Osteocyte (in vitro differentiated cells): ENCODE results near the gene SIT1. TPM values are rescaled to one million over a fixed set of nuclear protein-coding genes. Genes with fewer than 3 reads are reported as not detected.
A peak's percentile ranks its signal among the peaks of the same experiment; 100 is the strongest.

Experiments
- DNase-seq: peaks from one replicate; pipeline ENCODE4 v3.0.0; 2021; ENCODE audit warnings: mixed read lengths; ENCODE audit not compliant: unreplicated experiment; ENCODE audit errors: extremely low spot score
- H3K27ac Mint-ChIP-seq: one replicate; pipeline ENCODE4 v1.8.0; 2021; ENCODE audit warnings: mild to moderate bottlenecking, mixed read lengths; ENCODE audit not compliant: unreplicated experiment
- H3K27me3 Mint-ChIP-seq: one replicate; pipeline ENCODE4 v1.8.0; 2021; ENCODE audit warnings: mixed read lengths; ENCODE audit not compliant: unreplicated experiment
- H3K36me3 Mint-ChIP-seq: one replicate; pipeline ENCODE4 v1.8.0; 2021; ENCODE audit warnings: mixed read lengths; ENCODE audit not compliant: unreplicated experiment
- H3K4me1 Mint-ChIP-seq: one replicate; pipeline ENCODE4 v1.8.0; 2021; ENCODE audit warnings: mixed read lengths; ENCODE audit not compliant: unreplicated experiment
- H3K4me3 Mint-ChIP-seq: one replicate; pipeline ENCODE4 v1.8.0; 2021; ENCODE audit warnings: mild to moderate bottlenecking, moderate library complexity, mixed read lengths; ENCODE audit not compliant: unreplicated experiment
- H3K9me3 Mint-ChIP-seq: one replicate; pipeline ENCODE4 v1.8.0; 2021; ENCODE audit warnings: mixed read lengths; ENCODE audit not compliant: unreplicated experiment
- total RNA-seq: library from RNA; stranded (reverse); gene quantifications from 2 replicates; pipeline ENCODE4 v1.2.1, GENCODE V29; 2021
- TF ChIP-seq, protein P1 (sequence below): fragments of 200-600 bp; sonication (generic); IDR thresholded peaks from 2 replicates; pipeline ENCODE4 v1.5.0; 2021; ENCODE audit warnings: antibody characterized with exemption, mild to moderate bottlenecking, moderate library complexity

SIT1 gene
- total RNA-seq, 1 donor from 2014 or later = not detected

- TF ChIP-seq, protein P1, sequence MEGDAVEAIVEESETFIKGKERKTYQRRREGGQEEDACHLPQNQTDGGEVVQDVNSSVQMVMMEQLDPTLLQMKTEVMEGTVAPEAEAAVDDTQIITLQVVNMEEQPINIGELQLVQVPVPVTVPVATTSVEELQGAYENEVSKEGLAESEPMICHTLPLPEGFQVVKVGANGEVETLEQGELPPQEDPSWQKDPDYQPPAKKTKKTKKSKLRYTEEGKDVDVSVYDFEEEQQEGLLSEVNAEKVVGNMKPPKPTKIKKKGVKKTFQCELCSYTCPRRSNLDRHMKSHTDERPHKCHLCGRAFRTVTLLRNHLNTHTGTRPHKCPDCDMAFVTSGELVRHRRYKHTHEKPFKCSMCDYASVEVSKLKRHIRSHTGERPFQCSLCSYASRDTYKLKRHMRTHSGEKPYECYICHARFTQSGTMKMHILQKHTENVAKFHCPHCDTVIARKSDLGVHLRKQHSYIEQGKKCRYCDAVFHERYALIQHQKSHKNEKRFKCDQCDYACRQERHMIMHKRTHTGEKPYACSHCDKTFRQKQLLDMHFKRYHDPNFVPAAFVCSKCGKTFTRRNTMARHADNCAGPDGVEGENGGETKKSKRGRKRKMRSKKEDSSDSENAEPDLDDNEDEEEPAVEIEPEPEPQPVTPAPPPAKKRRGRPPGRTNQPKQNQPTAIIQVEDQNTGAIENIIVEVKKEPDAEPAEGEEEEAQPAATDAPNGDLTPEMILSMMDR = no peak
- peaks cover 26% of the 10 kb centered on the region for H3K4me1 Mint-ChIP-seq
- H3K27ac Mint-ChIP-seq = peak overlapping the region; percentile 56
- no peak for DNase-seq
- H3K9me3 Mint-ChIP-seq = no peaks in the 10 kb centered on the region
- no peaks in the 10 kb centered on the region for H3K27me3 Mint-ChIP-seq
- peaks cover 11% of the 10 kb centered on the region for H3K36me3 Mint-ChIP-seq
- peak overlapping the region; percentile 77 for H3K4me3 Mint-ChIP-seq
These were observed 44.6 kb downstream of the SIT1 start for GRCh38 chr9:35606138-35606504.

DNA sequence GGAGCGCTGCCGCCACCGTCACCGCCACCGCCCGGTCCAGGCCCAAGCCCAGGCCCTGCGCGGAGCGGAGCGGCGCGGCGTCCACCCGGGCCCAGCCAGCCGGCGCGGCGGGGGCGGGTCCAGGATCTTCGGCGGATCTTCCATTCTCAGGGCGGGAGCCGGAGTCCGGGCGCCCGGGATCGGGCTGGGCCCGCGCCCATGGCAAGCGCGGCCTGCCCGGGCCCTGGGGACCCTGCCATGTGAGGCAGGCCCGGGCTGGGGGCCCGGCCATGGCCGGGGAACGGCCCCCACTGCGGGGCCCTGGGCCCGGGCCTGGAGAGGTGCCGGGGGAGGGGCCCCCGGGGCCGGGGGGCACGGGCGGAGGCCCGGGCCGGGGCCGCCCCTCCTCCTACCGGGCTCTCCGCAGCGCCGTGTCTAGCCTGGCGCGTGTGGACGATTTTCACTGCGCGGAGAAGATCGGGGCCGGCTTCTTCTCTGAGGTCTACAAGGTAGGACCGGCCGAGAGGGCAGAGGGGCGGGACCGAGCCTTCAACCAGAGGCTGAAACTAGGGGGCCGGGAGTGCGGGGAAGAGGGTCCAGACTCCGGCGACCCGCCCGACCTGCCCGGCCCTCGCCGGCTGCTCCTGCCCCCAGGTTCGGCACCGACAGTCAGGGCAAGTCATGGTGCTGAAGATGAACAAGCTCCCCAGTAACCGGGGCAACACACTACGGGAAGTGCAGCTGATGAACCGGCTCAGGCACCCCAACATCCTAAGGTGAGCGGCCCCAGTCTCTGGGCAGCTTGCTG, 45.2 kb downstream of the SIT1 start:
- peaks cover 26% of the 10 kb centered on the region for H3K4me1 Mint-ChIP-seq
- no peaks in the 10 kb centered on the region for H3K27me3 Mint-ChIP-seq
- H3K27ac Mint-ChIP-seq = peak overlapping the region; percentile 56
- TF ChIP-seq, protein P1 = no peak
- H3K36me3 Mint-ChIP-seq = peaks cover 10% of the 10 kb centered on the region
- no peak for DNase-seq
- H3K4me3 Mint-ChIP-seq = peak overlapping the region; percentile 77
- H3K9me3 Mint-ChIP-seq = no peaks in the 10 kb centered on the region

- Mint-ChIP-seq H3K4me3 (peak within 1 kb of the TSS; percentile 97), H3K27me3 (no peaks in the 10 kb centered on the region), H3K27ac (peak within 1 kb of the TSS; percentile 99), H3K9me3 (no peaks in the 10 kb centered on the region), H3K36me3 (peaks cover 10% of the 10 kb centered on the region), H3K4me1 (peaks cover 26% of the 10 kb centered on the region)
- no peak for DNase-seq
- TF ChIP-seq, protein P1 = no peak
These were observed 46.0 kb downstream of the SIT1 start, which contains the start of gene TESK1 for GRCh38 chr9:35604578-35605350. Gene TESK1, plus strand, starts transcription at chr9:35605262. Its CDS starts 358 bp downstream, at chr9:35605620.

DNA sequence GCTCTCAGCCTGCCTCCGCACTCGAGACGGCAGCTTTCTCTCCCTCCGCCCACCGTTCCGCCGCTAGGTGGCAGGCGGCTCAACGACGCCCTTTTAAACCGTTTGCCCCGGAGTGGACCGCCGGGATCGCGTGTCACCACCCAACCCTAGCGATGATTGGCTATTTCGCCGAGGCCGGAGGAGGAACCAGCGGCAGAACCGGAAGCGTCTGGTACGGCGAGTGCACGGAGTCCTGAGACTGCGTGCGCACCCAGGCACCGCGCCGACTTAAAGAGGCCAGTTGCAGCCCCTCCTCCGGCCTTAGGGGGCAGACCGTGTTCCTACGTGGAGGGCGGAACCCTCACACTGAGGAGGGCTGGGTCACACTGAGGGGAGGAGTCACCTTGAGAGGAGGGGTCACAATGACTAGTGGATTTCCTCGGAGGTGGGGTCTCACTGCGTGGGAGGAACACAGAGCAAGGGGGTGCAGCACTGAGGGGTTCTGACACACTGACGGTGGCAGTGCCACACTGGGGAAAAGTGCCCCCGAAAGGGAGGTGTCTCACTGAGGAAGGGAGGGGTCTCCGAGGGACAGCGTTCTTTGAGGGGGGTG, 46.6 kb downstream of the SIT1 start:
- H3K4me1 Mint-ChIP-seq = peaks cover 26% of the 10 kb centered on the region
- peak overlapping the region; percentile 97 for H3K4me3 Mint-ChIP-seq
- no peaks in the 10 kb centered on the region for H3K9me3 Mint-ChIP-seq

More for the DNA sequence above, 46.6 kb downstream of the SIT1 start:
- no peaks in the 10 kb centered on the region for H3K27me3 Mint-ChIP-seq
- TF ChIP-seq, protein P1 = peak; percentile 95
- peak; percentile 100 for DNase-seq
- H3K36me3 Mint-ChIP-seq = peaks cover 10% of the 10 kb centered on the region
- peak overlapping the region; percentile 99 for H3K27ac Mint-ChIP-seq
